Choroid plexus epithelial cell (primary cell): ENCODE measurements around the gene DNAH9.

ENCODE experiments used
- DNase-seq: peaks from one replicate; pipeline ENCODE4 v3.0.0-alpha.2; 2010; ENCODE audit warnings: low read depth
- H3K4me3 ChIP-seq: 2 replicates; pipeline ENCODE4 v1.5.1; 2011; ENCODE audit warnings: low read depth, mild to moderate bottlenecking, control low read depth, low read length, moderate library complexity
- TF ChIP-seq, protein P1 (sequence below): conservative IDR thresholded peaks from 2 replicates; pipeline ENCODE4 v1.5.1; 2011; ENCODE audit warnings: low read depth, mild to moderate bottlenecking, control low read depth, inconsistent platforms, low read length, moderate library complexity

Gene DNAH9

GRCh38 chr17:11565591-11565990 lies 32.7 kb upstream of the DNAH9 start:
- TF ChIP-seq, protein P1, sequence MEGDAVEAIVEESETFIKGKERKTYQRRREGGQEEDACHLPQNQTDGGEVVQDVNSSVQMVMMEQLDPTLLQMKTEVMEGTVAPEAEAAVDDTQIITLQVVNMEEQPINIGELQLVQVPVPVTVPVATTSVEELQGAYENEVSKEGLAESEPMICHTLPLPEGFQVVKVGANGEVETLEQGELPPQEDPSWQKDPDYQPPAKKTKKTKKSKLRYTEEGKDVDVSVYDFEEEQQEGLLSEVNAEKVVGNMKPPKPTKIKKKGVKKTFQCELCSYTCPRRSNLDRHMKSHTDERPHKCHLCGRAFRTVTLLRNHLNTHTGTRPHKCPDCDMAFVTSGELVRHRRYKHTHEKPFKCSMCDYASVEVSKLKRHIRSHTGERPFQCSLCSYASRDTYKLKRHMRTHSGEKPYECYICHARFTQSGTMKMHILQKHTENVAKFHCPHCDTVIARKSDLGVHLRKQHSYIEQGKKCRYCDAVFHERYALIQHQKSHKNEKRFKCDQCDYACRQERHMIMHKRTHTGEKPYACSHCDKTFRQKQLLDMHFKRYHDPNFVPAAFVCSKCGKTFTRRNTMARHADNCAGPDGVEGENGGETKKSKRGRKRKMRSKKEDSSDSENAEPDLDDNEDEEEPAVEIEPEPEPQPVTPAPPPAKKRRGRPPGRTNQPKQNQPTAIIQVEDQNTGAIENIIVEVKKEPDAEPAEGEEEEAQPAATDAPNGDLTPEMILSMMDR = no peak
- no peak for DNase-seq
- H3K4me3 ChIP-seq = no peak overlapping the region

GRCh38 chr17:11578998-11579397 lies 19.3 kb upstream of the DNAH9 start:
- H3K4me3 ChIP-seq = no peak overlapping the region
- TF ChIP-seq, protein P1 = no peak
- no peak for DNase-seq

- no peak for DNase-seq
- TF ChIP-seq, protein P1 = no peak
- no peak overlapping the region for H3K4me3 ChIP-seq
Observed at GRCh38 chr17:11580677-11581076, 17.6 kb upstream of the DNAH9 start.

DNA sequence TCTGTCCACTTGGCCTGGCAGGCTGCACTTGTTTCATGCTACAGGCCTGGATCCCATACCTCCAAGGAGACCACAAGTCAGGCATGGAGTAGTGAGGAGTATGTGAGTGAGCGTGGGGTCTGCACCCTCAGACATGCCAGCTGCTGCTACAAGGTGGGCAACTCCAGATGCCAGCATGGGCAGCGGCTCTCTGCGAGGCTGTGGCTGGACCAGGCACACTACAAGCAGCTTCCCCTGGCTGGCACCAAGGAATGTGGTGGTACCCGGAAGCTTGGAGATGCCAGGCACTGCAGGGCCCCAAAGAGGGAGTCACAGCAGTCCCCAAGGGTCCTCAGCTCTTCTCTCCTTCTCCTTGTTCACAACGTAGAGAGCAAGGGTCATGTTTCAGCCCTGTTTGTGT lies 16.1 kb upstream of the DNAH9 start:
- no peak for DNase-seq
- TF ChIP-seq, protein P1 = no peak
- no peak overlapping the region for H3K4me3 ChIP-seq

GRCh38 chr17:11583306-11583992 lies 14.8 kb upstream of the DNAH9 start:
- TF ChIP-seq, protein P1 = no peak
- DNase-seq = no peak
- H3K4me3 ChIP-seq = no peak overlapping the region

DNA sequence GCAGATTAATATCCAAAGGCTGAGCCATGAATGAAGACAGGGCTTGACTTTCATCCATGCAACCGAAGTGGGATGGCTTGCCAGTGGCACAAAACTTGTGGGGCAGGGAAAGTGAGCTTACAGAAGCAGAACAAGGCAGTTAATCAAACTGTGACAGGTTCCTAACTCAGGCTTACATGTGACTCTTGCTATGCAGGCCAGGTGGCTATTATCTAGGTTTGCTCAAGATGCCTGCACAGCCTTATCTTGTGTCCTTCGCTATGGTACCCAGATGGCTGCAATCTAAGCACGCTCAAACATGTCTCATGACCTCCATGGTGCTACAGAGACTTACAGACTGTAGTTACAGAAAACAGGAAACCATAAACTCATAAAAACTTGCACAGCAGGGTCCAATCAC lies 8.6 kb upstream of the DNAH9 start:
- no peak for DNase-seq
- no peak overlapping the region for H3K4me3 ChIP-seq
- TF ChIP-seq, protein P1 = no peak

- TF ChIP-seq, protein P1 = no peak
- DNase-seq = no peak
- H3K4me3 ChIP-seq = no peak overlapping the region
Observed at GRCh38 chr17:11601661-11602060, 3.4 kb downstream of the DNAH9 start.
